ENCODE measurements around the gene CHD5. TPM values are rescaled to one million over a fixed set of nuclear protein-coding genes. Genes with fewer than 3 reads are reported as not detected.

Gene CHD5
- total RNA-seq, 1 experiment from 2014 or later, result 1.6 TPM

DNA sequence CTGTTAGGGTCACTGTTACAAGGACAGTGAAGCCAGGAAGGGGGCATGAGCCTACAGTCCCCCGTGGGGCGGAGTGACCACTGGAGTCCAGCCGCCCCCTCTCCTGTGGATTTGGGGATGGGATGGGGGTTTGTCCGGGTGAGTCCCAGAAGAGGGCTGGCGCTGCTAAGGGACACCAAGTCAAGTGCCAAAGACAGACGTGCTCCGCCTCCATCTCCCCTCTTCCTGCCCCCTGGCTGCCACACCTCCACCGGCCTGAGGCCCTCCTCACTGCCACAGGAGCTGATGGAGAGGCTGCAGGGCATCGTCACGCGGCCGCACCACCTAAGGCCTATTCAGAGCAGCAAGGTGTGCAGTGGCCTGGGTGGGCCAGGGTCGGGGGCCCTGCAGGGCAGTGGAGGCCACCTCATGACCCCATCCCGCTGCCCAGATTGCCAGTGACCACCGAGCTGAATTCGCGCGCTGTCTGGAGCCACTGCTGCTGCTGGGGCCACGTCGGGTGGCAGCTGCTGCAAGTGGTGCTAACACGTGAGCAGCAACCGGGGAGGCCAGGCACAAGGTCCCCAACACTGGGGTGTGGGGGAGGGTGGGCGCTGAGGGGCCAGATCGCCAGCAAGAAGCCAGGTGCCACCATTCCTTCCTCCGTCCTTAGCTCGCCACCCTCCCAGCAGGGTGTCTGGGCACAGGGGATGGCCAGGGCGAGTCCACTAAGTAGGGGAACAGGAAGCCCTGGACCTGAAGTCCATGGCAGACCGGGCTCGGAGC lies 30.7 kb upstream of the CHD5 start:
- Histone ChIP-seq H4K91ac (ENCODE audit: insufficient read length, low read depth, low read length) (no peak overlapping the region), H2BK12ac (ENCODE audit: insufficient read length, low read depth, low read length) (no peak overlapping the region), H4K5ac (ENCODE audit: insufficient read length, low read depth, low read length) (no peak overlapping the region), H2BK20ac (ENCODE audit: low read depth, low read length, poor library complexity, severe bottlenecking) (no peak overlapping the region), H2AK5ac (ENCODE audit: insufficient read length, low read length) (no peak overlapping the region), H3K23ac (ENCODE audit: insufficient read length, low read depth, low read length) (no peak overlapping the region), H3K4me2 (ENCODE audit: insufficient read depth, insufficient read length, low read length) (no peak overlapping the region), H4K20me1 (ENCODE audit: control insufficient read depth, insufficient read depth, insufficient read length) (no peaks in the 10 kb centered on the region), H3K23me2 (ENCODE audit: insufficient read length, low read depth, low read length, poor library complexity, severe bottlenecking) (peaks cover 12% of the 10 kb centered on the region), H4K8ac (replicated peaks; ENCODE audit: insufficient read length, low read depth, low read length) (no peak overlapping the region), H3K79me2 (ENCODE audit: insufficient read depth, low read length) (no peaks in the 10 kb centered on the region), H3K9ac (ENCODE audit: extremely low read depth, insufficient read length, low read length) (no peak overlapping the region), H3K18ac (ENCODE audit: insufficient read length, low read depth, low read length) (no peak overlapping the region), H2BK15ac (ENCODE audit: low read depth, low read length) (no peak overlapping the region), H3K4ac (ENCODE audit: low read depth, low read length) (no peak overlapping the region), H3T11ph (ENCODE audit: low read length) (no peak overlapping the region), H2BK5ac (ENCODE audit: insufficient read length, low read length) (no peak overlapping the region), H3K9me3 (ENCODE audit: control insufficient read depth, low read depth, low read length) (no peaks in the 10 kb centered on the region), H3K27ac (ENCODE audit: insufficient read length, low read depth, low read length) (no peak overlapping the region), H3K56ac (ENCODE audit: insufficient read length, low read depth, low read length) (no peak overlapping the region), H3K4me1 (ENCODE audit: insufficient read depth, low read length) (no peaks in the 10 kb centered on the region), H3K27me3 (ENCODE audit: insufficient read depth, low read length) (no peaks in the 10 kb centered on the region; the same call in 1 of the 2 replicates), H3K14ac (ENCODE audit: insufficient read depth, low read length) (no peak overlapping the region), H2BK120ac (ENCODE audit: low read depth, low read length, poor library complexity, severe bottlenecking) (no peak overlapping the region), H2AFZ (ENCODE audit: low read length) (no peak overlapping the region), H3K79me1 (ENCODE audit: insufficient read depth, low read depth, low read length, poor library complexity, severe bottlenecking) (no peaks in the 10 kb centered on the region)
- peaks cover 46% of the 10 kb centered on the region for H3K27me3 Mint-ChIP-seq (ENCODE audit: low read depth)
- no peak overlapping the region for H3K4me3 Mint-ChIP-seq
- H3K4me1 Mint-ChIP-seq, result peaks cover 5 to 24% of the 10 kb centered on the region in 2 experiments
- H3K36me3 Mint-ChIP-seq (ENCODE audit: insufficient read depth in 1 of 3, low read depth in 3 of 3), result peaks cover 0 to 6% (median 2%) of the 10 kb centered on the region in 3 experiments; a peak in 1 of 7 replicates
- H3K27ac Mint-ChIP-seq, result no peak overlapping the region
- WGBS (ENCODE audit: extremely low coverage, insufficient read length, low lambda C conversion rate), result no CpG with 5 or more reads among the region's 29 CpGs
- no peaks in the 10 kb centered on the region for H3K9me3 Mint-ChIP-seq
- DNase-seq, result no peak
- TF ChIP-seq, protein P1, sequence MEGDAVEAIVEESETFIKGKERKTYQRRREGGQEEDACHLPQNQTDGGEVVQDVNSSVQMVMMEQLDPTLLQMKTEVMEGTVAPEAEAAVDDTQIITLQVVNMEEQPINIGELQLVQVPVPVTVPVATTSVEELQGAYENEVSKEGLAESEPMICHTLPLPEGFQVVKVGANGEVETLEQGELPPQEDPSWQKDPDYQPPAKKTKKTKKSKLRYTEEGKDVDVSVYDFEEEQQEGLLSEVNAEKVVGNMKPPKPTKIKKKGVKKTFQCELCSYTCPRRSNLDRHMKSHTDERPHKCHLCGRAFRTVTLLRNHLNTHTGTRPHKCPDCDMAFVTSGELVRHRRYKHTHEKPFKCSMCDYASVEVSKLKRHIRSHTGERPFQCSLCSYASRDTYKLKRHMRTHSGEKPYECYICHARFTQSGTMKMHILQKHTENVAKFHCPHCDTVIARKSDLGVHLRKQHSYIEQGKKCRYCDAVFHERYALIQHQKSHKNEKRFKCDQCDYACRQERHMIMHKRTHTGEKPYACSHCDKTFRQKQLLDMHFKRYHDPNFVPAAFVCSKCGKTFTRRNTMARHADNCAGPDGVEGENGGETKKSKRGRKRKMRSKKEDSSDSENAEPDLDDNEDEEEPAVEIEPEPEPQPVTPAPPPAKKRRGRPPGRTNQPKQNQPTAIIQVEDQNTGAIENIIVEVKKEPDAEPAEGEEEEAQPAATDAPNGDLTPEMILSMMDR (conservative IDR thresholded peaks at IDR 0.05), result no peak
